OCI-LY1 (cell line): ENCODE results near the gene FFAR4.

Experiments used
- CTCF ChIP-seq: fragments of 200-600 bp; sonication (generic), shearing (Covaris generic); IDR thresholded peaks from 2 replicates; pipeline ENCODE4 v1.5.1; 2017; ENCODE audit warnings: mild to moderate bottlenecking, antibody characterized with exemption, low read length, moderate library complexity, mixed read lengths
- EZH2 ChIP-seq: fragments of 200-600 bp; sonication (generic), shearing (Covaris generic); IDR thresholded peaks from 2 replicates; pipeline ENCODE4 v1.8.0; 2017; ENCODE audit warnings: borderline replicate concordance, mixed run types, mild to moderate bottlenecking, antibody characterized with exemption, low read length, moderate library complexity, mixed read lengths

- TF ChIP-seq CTCF (no peak), EZH2 (no peak)
These were observed 18.9 kb upstream of the FFAR4 start for GRCh38 chr10:93547522-93547921.
